Stimulated activated CD8-positive, alpha-beta memory T cell treated with anti-CD3 and anti-CD28 coated beads, Interleukin-2, amount 100 ng/mL, for 48 hours (primary cell): ENCODE results near the gene AFTPH.

Source experiments
- DNase-seq, 2 donors: peaks; one replicate each; pipeline ENCODE4 v3.0.0-alpha.2; 2020; ENCODE audit warnings: low read depth in 2 of 2

The AFTPH gene

GRCh38 chr2:64586054-64586453, 61.9 kb downstream of the AFTPH start:
- no peak for DNase-seq

GRCh38 chr2:64586883-64587481, 62.9 kb downstream of the AFTPH start:
- no peak for DNase-seq

GRCh38 chr2:64587561-64587960, 63.4 kb downstream of the AFTPH start:
- no peak for DNase-seq

GRCh38 chr2:64591188-64591587, 67.1 kb downstream of the AFTPH start:
- no peak for DNase-seq

- DNase-seq: no peak
Observed at GRCh38 chr2:64593035-64593655, 69.0 kb downstream of the AFTPH start.

- no peak for DNase-seq
Observed at GRCh38 chr2:64594226-64594989, 70.3 kb downstream of the AFTPH start.

- DNase-seq: no peak
Observed at GRCh38 chr2:64595397-64596176, 71.5 kb downstream of the AFTPH start.

- DNase-seq: no peak
Observed at GRCh38 chr2:64598226-64598625, 74.1 kb downstream of the AFTPH start.

GRCh38 chr2:64599469-64599868, 75.3 kb downstream of the AFTPH start:
- no peak for DNase-seq

GRCh38 chr2:64601034-64601754, 77.1 kb downstream of the AFTPH start:
- DNase-seq: no peak

GRCh38 chr2:64601785-64602391, 77.8 kb downstream of the AFTPH start:
- no peak for DNase-seq

GRCh38 chr2:64602436-64602835, 78.3 kb downstream of the AFTPH start:
- no peak for DNase-seq

GRCh38 chr2:64604155-64604554, 80.0 kb downstream of the AFTPH start:
- no peak for DNase-seq

- no peak for DNase-seq
Observed at GRCh38 chr2:64605026-64605471, 80.9 kb downstream of the AFTPH start.

GRCh38 chr2:64605991-64606478, 81.9 kb downstream of the AFTPH start:
- no peak for DNase-seq

GRCh38 chr2:64606479-64607363, 82.6 kb downstream of the AFTPH start:
- DNase-seq: peak; percentile 80 to 81

GRCh38 chr2:64607381-64608304, 83.5 kb downstream of the AFTPH start:
- no peak for DNase-seq

- no peak for DNase-seq
Observed at GRCh38 chr2:64608867-64609226, 84.7 kb downstream of the AFTPH start.
